H9 (cell line): ENCODE results near the gene CXXC5. TPM values are rescaled to one million over a fixed set of nuclear protein-coding genes. Genes with fewer than 3 reads are reported as not detected.
A peak's percentile ranks its signal among the peaks of the same experiment; 100 is the strongest.

ENCODE experiments used
- DNase-seq: peaks from one replicate; pipeline ENCODE4 v3.0.0-alpha.2; 2017
- H2AFZ ChIP-seq: one replicate; pipeline ENCODE4 v1.6.1; 2013; ENCODE audit warnings: mild to moderate bottlenecking, low read length, control low read depth, moderate library complexity
- H2AK5ac ChIP-seq: 2 replicates; pipeline ENCODE4 v1.6.1; 2013; ENCODE audit warnings: low read length, control low read depth, mixed read lengths; ENCODE audit not compliant: insufficient read length
- H2BK120ac ChIP-seq: one replicate; pipeline ENCODE4 v1.6.1; 2013; ENCODE audit warnings: low read depth, mild to moderate bottlenecking, low read length, control low read depth, inconsistent platforms; ENCODE audit not compliant: poor library complexity, severe bottlenecking
- H2BK12ac ChIP-seq: 2 replicates; pipeline ENCODE4 v1.6.1; 2013; ENCODE audit warnings: low read length, control low read depth, mixed read lengths, low read depth; ENCODE audit not compliant: insufficient read length
- H2BK15ac ChIP-seq: 2 replicates; pipeline ENCODE4 v1.6.1; 2013; ENCODE audit warnings: low read depth, low read length, control low read depth
- H2BK20ac ChIP-seq: one replicate; pipeline ENCODE4 v1.6.1; 2013; ENCODE audit warnings: low read depth, mild to moderate bottlenecking, low read length, control low read depth, inconsistent platforms; ENCODE audit not compliant: poor library complexity, severe bottlenecking
- H2BK5ac ChIP-seq: 2 replicates; pipeline ENCODE4 v1.6.1; 2013; ENCODE audit warnings: low read length, control low read depth, mixed read lengths; ENCODE audit not compliant: insufficient read length
- H3K14ac ChIP-seq: 2 replicates; pipeline ENCODE4 v1.6.1; 2013; ENCODE audit warnings: low read length, control low read depth; ENCODE audit not compliant: insufficient read depth
- H3K18ac ChIP-seq: 2 replicates; pipeline ENCODE4 v1.6.1; 2013; ENCODE audit warnings: low read depth, mild to moderate bottlenecking, mixed read lengths, low read length, control low read depth; ENCODE audit not compliant: insufficient read length
- H3K23ac ChIP-seq: 2 replicates; pipeline ENCODE4 v1.6.1; 2013; ENCODE audit warnings: low read length, control low read depth, mixed read lengths, low read depth; ENCODE audit not compliant: insufficient read length
- H3K23me2 ChIP-seq: 2 replicates; pipeline ENCODE4 v1.6.1; 2013; ENCODE audit warnings: low read depth, mild to moderate bottlenecking, mixed read lengths, low read length, control low read depth; ENCODE audit not compliant: insufficient read length, poor library complexity, severe bottlenecking
- H3K27ac ChIP-seq: 2 replicates; pipeline ENCODE4 v1.5.1; 2013; ENCODE audit warnings: low read length, control low read depth, mixed read lengths, low read depth; ENCODE audit not compliant: insufficient read length
- H3K27me3 ChIP-seq: 2 replicates; pipeline ENCODE4 v1.6.1; 2013; ENCODE audit warnings: low read length, control low read depth, inconsistent platforms; ENCODE audit not compliant: insufficient read depth
- H3K4ac ChIP-seq: 2 replicates; pipeline ENCODE4 v1.6.1; 2013; ENCODE audit warnings: low read depth, mild to moderate bottlenecking, control low read depth, inconsistent platforms, low read length, moderate library complexity
- H3K4me1 ChIP-seq: 2 replicates; pipeline ENCODE4 v1.6.1; 2013; ENCODE audit warnings: low read length, control low read depth, inconsistent platforms; ENCODE audit not compliant: insufficient read depth
- H3K4me2 ChIP-seq: 2 replicates; pipeline ENCODE4 v1.6.1; 2013; ENCODE audit warnings: low read length, control low read depth, mixed read lengths; ENCODE audit not compliant: insufficient read length, insufficient read depth
- H3K56ac ChIP-seq: 2 replicates; pipeline ENCODE4 v1.6.1; 2013; ENCODE audit warnings: low read depth, mild to moderate bottlenecking, mixed read lengths, low read length, control low read depth; ENCODE audit not compliant: insufficient read length
- H3K79me1 ChIP-seq: 2 replicates; pipeline ENCODE4 v1.6.1; 2013; ENCODE audit warnings: low read depth, mild to moderate bottlenecking, moderate library complexity, low read length, control low read depth, inconsistent platforms; ENCODE audit not compliant: insufficient read depth, poor library complexity, severe bottlenecking
- H3K79me2 ChIP-seq: 2 replicates; pipeline ENCODE4 v1.6.1; 2013; ENCODE audit warnings: low read length, control low read depth, inconsistent platforms; ENCODE audit not compliant: insufficient read depth
- H3K9ac ChIP-seq: 2 replicates; pipeline ENCODE4 v1.6.1; 2013; ENCODE audit warnings: low read length, control low read depth, mixed read lengths; ENCODE audit not compliant: insufficient read length; ENCODE audit errors: extremely low read depth
- H3K9me3 ChIP-seq: one replicate; pipeline ENCODE4 v1.6.1; 2013; ENCODE audit warnings: low read depth, low read length, inconsistent platforms; ENCODE audit not compliant: control insufficient read depth
- H3T11ph ChIP-seq: one replicate; pipeline ENCODE4 v1.6.1; 2013; ENCODE audit warnings: mild to moderate bottlenecking, low read length, control low read depth, inconsistent platforms
- H4K20me1 ChIP-seq: one replicate; pipeline ENCODE4 v1.6.1; 2013; ENCODE audit not compliant: control insufficient read depth, insufficient read length, insufficient read depth
- H4K5ac ChIP-seq: 2 replicates; pipeline ENCODE4 v1.6.1; 2013; ENCODE audit warnings: low read depth, mild to moderate bottlenecking, mixed read lengths, low read length, control low read depth; ENCODE audit not compliant: insufficient read length
- H4K8ac ChIP-seq: replicated peaks from 2 replicates; pipeline ENCODE4 v1.6.1; 2013; ENCODE audit warnings: low read length, control low read depth, mixed read lengths, low read depth; ENCODE audit not compliant: insufficient read length
- H4K91ac ChIP-seq: 2 replicates; pipeline ENCODE4 v1.6.1; 2013; ENCODE audit warnings: low read depth, mild to moderate bottlenecking, moderate library complexity, mixed read lengths, low read length, control low read depth; ENCODE audit not compliant: insufficient read length
- H3K27ac Mint-ChIP-seq, 3 experiments: 2 replicates in 2 of 3; 3 replicates in 1 of 3; pipeline ENCODE4 v1.8.0; 2020 to 2021; ENCODE audit warnings: mixed read lengths in 3 of 3, mild to moderate bottlenecking in 1 of 3, moderate library complexity in 1 of 3
- H3K27me3 Mint-ChIP-seq: 2 replicates; pipeline ENCODE4 v1.8.0; 2021; ENCODE audit warnings: low read depth, mild to moderate bottlenecking, moderate library complexity, mixed read lengths
- H3K36me3 Mint-ChIP-seq, 3 experiments: 2 replicates in 2 of 3; 3 replicates in 1 of 3; pipeline ENCODE4 v1.8.0; 2020 to 2021; ENCODE audit warnings: low read depth in 3 of 3, mixed read lengths in 3 of 3; ENCODE audit not compliant: insufficient read depth in 1 of 3
- H3K4me1 Mint-ChIP-seq, 2 experiments: 2 replicates each; pipeline ENCODE4 v1.8.0; 2020; ENCODE audit warnings: mixed read lengths in 2 of 2
- H3K4me3 Mint-ChIP-seq, 2 experiments: 2 replicates in 1 of 2; 3 replicates in 1 of 2; pipeline ENCODE4 v1.8.0; 2020 to 2021; ENCODE audit warnings: mild to moderate bottlenecking in 2 of 2, mixed read lengths in 2 of 2, moderate library complexity in 1 of 2
- H3K9me3 Mint-ChIP-seq, 2 experiments: 2 replicates in 1 of 2; 3 replicates in 1 of 2; pipeline ENCODE4 v1.8.0; 2020; ENCODE audit warnings: mild to moderate bottlenecking in 2 of 2, mixed read lengths in 2 of 2, moderate library complexity in 1 of 2
- WGBS: extraction: QIAGEN DNeasy Blood & Tissue Kit; methylation state at CpG from one replicate; pipeline ENCODE4 v1.1.7; 2013; ENCODE audit warnings: missing lambda C conversion rate, low lambda C conversion rate, mixed read lengths; ENCODE audit not compliant: insufficient read length; ENCODE audit errors: extremely low coverage; 5-methylcytosine and 5-hydroxymethylcytosine counted together
- total RNA-seq: library from RNA; stranded (reverse); gene quantifications from 2 replicates; pipeline ENCODE4 v1.2.1, GENCODE V29; 2021
- TF ChIP-seq, protein P1 (sequence below): fragments of 200-600 bp; sonication (generic); conservative IDR thresholded peaks from 3 replicates; pipeline ENCODE4 v1.8.0; 2021; ENCODE audit warnings: antibody characterized with exemption, mild to moderate bottlenecking

Gene CXXC5
- total RNA-seq, 1 experiment from 2014 or later, result 105 TPM

GRCh38 chr5:139696167-139696893 lies 48.2 kb downstream of the CXXC5 start:
- Histone ChIP-seq H4K8ac (no peak overlapping the region), H2BK15ac (no peak overlapping the region), H3K56ac (no peak overlapping the region), H3K23ac (no peak overlapping the region), H2BK20ac (no peak overlapping the region), H3K18ac (no peak overlapping the region), H2BK5ac (no peak overlapping the region), H4K20me1 (no peaks in the 10 kb centered on the region), H3K4me2 (peak overlapping the region; percentile 33), H4K91ac (no peak overlapping the region), H3K27ac (no peak overlapping the region), H3K79me1 (no peaks in the 10 kb centered on the region), H3K79me2 (no peaks in the 10 kb centered on the region), H3K4ac (no peak overlapping the region), H2AFZ (no peak overlapping the region), H3T11ph (no peak overlapping the region), H3K14ac (no peak overlapping the region), H2BK12ac (no peak overlapping the region), H2BK120ac (no peak overlapping the region), H3K23me2 (peaks cover 7% of the 10 kb centered on the region), H4K5ac (no peak overlapping the region), H2AK5ac (no peak overlapping the region), H3K9ac (no peak overlapping the region), H3K9me3 (no peaks in the 10 kb centered on the region), H3K4me1 (peaks cover 10% of the 10 kb centered on the region), H3K27me3 (no peaks in the 10 kb centered on the region; the same call in 1 of the 2 replicates)
- WGBS, result no CpG with 5 or more reads among the region's 21 CpGs
- TF ChIP-seq, protein P1, sequence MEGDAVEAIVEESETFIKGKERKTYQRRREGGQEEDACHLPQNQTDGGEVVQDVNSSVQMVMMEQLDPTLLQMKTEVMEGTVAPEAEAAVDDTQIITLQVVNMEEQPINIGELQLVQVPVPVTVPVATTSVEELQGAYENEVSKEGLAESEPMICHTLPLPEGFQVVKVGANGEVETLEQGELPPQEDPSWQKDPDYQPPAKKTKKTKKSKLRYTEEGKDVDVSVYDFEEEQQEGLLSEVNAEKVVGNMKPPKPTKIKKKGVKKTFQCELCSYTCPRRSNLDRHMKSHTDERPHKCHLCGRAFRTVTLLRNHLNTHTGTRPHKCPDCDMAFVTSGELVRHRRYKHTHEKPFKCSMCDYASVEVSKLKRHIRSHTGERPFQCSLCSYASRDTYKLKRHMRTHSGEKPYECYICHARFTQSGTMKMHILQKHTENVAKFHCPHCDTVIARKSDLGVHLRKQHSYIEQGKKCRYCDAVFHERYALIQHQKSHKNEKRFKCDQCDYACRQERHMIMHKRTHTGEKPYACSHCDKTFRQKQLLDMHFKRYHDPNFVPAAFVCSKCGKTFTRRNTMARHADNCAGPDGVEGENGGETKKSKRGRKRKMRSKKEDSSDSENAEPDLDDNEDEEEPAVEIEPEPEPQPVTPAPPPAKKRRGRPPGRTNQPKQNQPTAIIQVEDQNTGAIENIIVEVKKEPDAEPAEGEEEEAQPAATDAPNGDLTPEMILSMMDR, result no peak
- peak overlapping the region; percentile 61 to 77 for H3K4me3 Mint-ChIP-seq
- DNase-seq, result peak; percentile 42
- H3K9me3 Mint-ChIP-seq, result no peaks in the 10 kb centered on the region
- peaks cover 34% of the 10 kb centered on the region for H3K27me3 Mint-ChIP-seq
- peaks cover 0 to under 1% (median 0%) of the 10 kb centered on the region in 3 experiments; a peak in 2 of 7 replicates for H3K36me3 Mint-ChIP-seq
- H3K27ac Mint-ChIP-seq, result peak overlapping the region in 2 of 3 experiments; percentile 56 to 94; a peak in 4 of 7 replicates
- peaks cover 41 to 52% of the 10 kb centered on the region in 2 experiments for H3K4me1 Mint-ChIP-seq
